ENCODE results near the gene ZFR.

DNA sequence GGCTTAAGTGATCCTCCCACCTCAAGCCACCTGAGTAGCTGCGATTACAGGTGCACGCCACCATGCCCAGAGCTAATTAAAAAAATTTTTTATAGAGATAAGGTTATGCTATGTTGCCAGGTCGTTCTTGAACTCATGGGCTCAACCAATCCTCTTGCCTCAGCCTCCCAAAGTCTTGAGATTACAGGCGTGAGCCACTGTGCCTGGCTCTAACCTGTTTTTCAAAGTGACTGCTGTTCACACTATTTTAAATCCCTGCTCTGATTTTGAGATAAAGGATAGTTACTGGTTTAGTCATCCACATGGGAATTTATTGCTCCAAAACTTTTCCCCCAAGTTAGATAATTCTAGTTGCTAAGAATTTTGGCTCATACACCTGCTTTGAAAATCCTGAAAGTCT lies 83.6 kb downstream of the ZFR start:
- TF ChIP-seq POLR2A (IDR thresholded peaks at IDR 0.05; ENCODE audit: extremely low read depth, insufficient read length) (no peak), MYC (IDR thresholded peaks at IDR 0.05; ENCODE audit: low read depth, low read length) (no peak)
- TF ChIP-seq, protein P1, sequence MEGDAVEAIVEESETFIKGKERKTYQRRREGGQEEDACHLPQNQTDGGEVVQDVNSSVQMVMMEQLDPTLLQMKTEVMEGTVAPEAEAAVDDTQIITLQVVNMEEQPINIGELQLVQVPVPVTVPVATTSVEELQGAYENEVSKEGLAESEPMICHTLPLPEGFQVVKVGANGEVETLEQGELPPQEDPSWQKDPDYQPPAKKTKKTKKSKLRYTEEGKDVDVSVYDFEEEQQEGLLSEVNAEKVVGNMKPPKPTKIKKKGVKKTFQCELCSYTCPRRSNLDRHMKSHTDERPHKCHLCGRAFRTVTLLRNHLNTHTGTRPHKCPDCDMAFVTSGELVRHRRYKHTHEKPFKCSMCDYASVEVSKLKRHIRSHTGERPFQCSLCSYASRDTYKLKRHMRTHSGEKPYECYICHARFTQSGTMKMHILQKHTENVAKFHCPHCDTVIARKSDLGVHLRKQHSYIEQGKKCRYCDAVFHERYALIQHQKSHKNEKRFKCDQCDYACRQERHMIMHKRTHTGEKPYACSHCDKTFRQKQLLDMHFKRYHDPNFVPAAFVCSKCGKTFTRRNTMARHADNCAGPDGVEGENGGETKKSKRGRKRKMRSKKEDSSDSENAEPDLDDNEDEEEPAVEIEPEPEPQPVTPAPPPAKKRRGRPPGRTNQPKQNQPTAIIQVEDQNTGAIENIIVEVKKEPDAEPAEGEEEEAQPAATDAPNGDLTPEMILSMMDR (IDR thresholded peaks at IDR 0.05; ENCODE audit: low read depth, low read length): no peak
- TF ChIP-seq, protein P2, sequence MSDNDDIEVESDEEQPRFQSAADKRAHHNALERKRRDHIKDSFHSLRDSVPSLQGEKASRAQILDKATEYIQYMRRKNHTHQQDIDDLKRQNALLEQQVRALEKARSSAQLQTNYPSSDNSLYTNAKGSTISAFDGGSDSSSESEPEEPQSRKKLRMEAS (IDR thresholded peaks at IDR 0.05; ENCODE audit: low read depth, low read length): no peak

All from NB4 (cell line).